Neural cell (in vitro differentiated cells): ENCODE data around the gene THADA.

ENCODE experiments used
- CTCF ChIP-seq: fragments of 450-650 bp; IDR thresholded peaks from 2 replicates; pipeline ENCODE4 v1.5.1; 2014; ENCODE audit warnings: antibody characterized with exemption, mild to moderate bottlenecking, moderate library complexity; ENCODE audit not compliant: poor library complexity, severe bottlenecking
- EZH2 ChIP-seq: fragments of 200-600, 300-800 bp; shearing (Covaris generic), sonication (generic); IDR thresholded peaks from 2 replicates; pipeline ENCODE4 v1.6.1; 2014; ENCODE audit warnings: antibody characterized with exemption, low read length, borderline replicate concordance, mild to moderate bottlenecking; ENCODE audit not compliant: insufficient read depth, poor library complexity, severe bottlenecking
- POLR2AphosphoS5 ChIP-seq: IDR thresholded peaks from 2 replicates; pipeline ENCODE4 v1.6.1; 2012
- RAD21 ChIP-seq: fragments of 450-650 bp; conservative IDR thresholded peaks from 2 replicates; pipeline ENCODE4 v1.6.1; 2014; ENCODE audit warnings: antibody characterized with exemption, mild to moderate bottlenecking, moderate library complexity
- REST ChIP-seq: IDR thresholded peaks from 2 replicates; pipeline ENCODE4 v1.6.1; 2012; ENCODE audit warnings: borderline replicate concordance

DNA sequence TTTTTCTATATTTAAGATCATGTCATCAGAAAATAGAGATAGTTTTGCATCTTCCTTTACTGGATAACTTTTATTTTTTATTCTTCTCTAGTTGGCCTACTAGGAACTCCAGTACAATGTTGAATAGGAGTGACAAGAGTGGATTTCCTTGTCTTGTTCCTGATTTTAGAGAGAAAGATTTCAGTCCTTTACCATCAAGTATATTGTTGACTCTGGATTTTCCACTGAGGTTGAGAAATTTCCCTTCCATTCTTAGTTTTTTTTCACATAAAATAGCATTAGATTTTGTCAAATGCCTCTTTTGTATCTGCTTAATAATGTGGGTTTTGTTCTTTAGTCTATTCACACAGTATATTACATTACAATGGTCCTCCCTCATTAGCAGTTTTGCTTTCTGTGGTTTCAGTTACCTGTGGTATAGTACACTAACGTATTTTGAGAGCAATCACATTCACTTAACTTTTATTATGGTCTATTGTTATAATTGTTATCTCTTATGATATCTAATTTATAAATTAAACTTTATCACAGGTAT, 105.5 kb downstream of the THADA start:
- no peak for TF ChIP-seq REST
- no peak for TF ChIP-seq POLR2AphosphoS5
- TF ChIP-seq CTCF, result no peak
- no peak for TF ChIP-seq EZH2
- no peak for TF ChIP-seq RAD21
